NCI-H1694 treated with DMSO at 0.1 percent for 48 hours (cell line): Measurements from ENCODE around the gene RILPL1.
"Not testable (repeated sequence)": the region's sequence is repeated elsewhere in the genome, so short reads cannot be mapped to it uniquely, and the experiment has no call there.

Source experiments
- DNase-seq: peaks from one replicate; lab custom pipeline; 2025; lab: John Stamatoyannopoulos, UW

The RILPL1 gene

GRCh38 chr12:123492339-123493039 lies 41.0 kb downstream of the RILPL1 start:
- DNase-seq: not testable (repeated sequence)

- DNase-seq: no peak
Observed at GRCh38 chr12:123491481-123491880, 42.0 kb downstream of the RILPL1 start.

GRCh38 chr12:123491056-123491455 lies 42.5 kb downstream of the RILPL1 start:
- DNase-seq: no peak

- DNase-seq: no peak
Observed at GRCh38 chr12:123490089-123490488, 43.4 kb downstream of the RILPL1 start.

GRCh38 chr12:123489580-123489979 lies 43.9 kb downstream of the RILPL1 start:
- DNase-seq: no peak

GRCh38 chr12:123488539-123489230 lies 44.8 kb downstream of the RILPL1 start:
- no peak for DNase-seq

GRCh38 chr12:123487428-123487827 lies 46.1 kb downstream of the RILPL1 start:
- no peak for DNase-seq

- no peak for DNase-seq
Observed at GRCh38 chr12:123485756-123486155, 47.8 kb downstream of the RILPL1 start.

- no peak for DNase-seq
Observed at GRCh38 chr12:123483602-123484248, 49.8 kb downstream of the RILPL1 start.

- no peak for DNase-seq
Observed at GRCh38 chr12:123482876-123483275, 50.6 kb downstream of the RILPL1 start.

GRCh38 chr12:123481251-123481650 lies 52.3 kb downstream of the RILPL1 start:
- DNase-seq: not testable (repeated sequence)

GRCh38 chr12:123479442-123480180 lies 53.9 kb downstream of the RILPL1 start:
- no peak for DNase-seq

- DNase-seq: no peak
Observed at GRCh38 chr12:123478762-123479161, 54.8 kb downstream of the RILPL1 start.

- no peak for DNase-seq
Observed at GRCh38 chr12:123478069-123478468, 55.5 kb downstream of the RILPL1 start.

GRCh38 chr12:123475246-123475703 lies 58.2 kb downstream of the RILPL1 start:
- DNase-seq: no peak

GRCh38 chr12:123474485-123475245 lies 58.9 kb downstream of the RILPL1 start:
- DNase-seq: no peak

GRCh38 chr12:123472438-123472849 lies 61.1 kb downstream of the RILPL1 start:
- no peak for DNase-seq

- DNase-seq: peak; percentile 38
Observed at GRCh38 chr12:123471374-123472068, 62.0 kb downstream of the RILPL1 start.

- no peak for DNase-seq
Observed at GRCh38 chr12:123469978-123470377, 63.5 kb downstream of the RILPL1 start.

GRCh38 chr12:123468786-123469185 lies 64.7 kb downstream of the RILPL1 start:
- DNase-seq: no peak

GRCh38 chr12:123465084-123465483 lies 68.4 kb downstream of the RILPL1 start:
- no peak for DNase-seq
